Measurements from ENCODE around the gene WNK2. TPM values are rescaled to one million over a fixed set of nuclear protein-coding genes. Genes with fewer than 3 reads are reported as not detected.

Gene WNK2
- 0.34 and 4.4 TPM in 2 replicates for total RNA-seq

GRCh38 chr9:93183663-93184431 lies at the start of gene WNK2:
Gene WNK2 (plus strand): TSS chr9:93184139. CDS start chr9:93184930, 791 bp downstream.

Other genes with a start within 250 kb of the WNK2 start
- 0.34 and 1.9 TPM in 2 replicates for gene FGD3, start 236.6 kb upstream of the WNK2 start, total RNA-seq
- gene SUSD3, start 125.4 kb upstream of the WNK2 start, total RNA-seq = 0.78 TPM in 1 of 2 replicates, not detected in the other
- 24.6 and 35.8 TPM in 2 replicates for gene CARD19, start 87.9 kb upstream of the WNK2 start, total RNA-seq
- 25.6 and 61.1 TPM in 2 replicates for gene NINJ1, start 49.9 kb upstream of the WNK2 start, total RNA-seq

All from nasal cavity respiratory epithelium epithelial cell of viscerocranial mucosa (primary cell).